Activated T-helper 1 cell treated with anti-CD3 and anti-CD28 coated beads, Interleukin-12 subunit alpha, Interleukin-12 subunit beta, Interleukin-2, Interleukin-4 antibody, amounts not matched to agents 30 ng/mL and 10 ng/mL and 1 ng/mL, durations not matched to agents 14 hours and 24 hours and 36 hours (primary cell): ENCODE data around the gene RABGGTA. TPM values are rescaled to one million over a fixed set of nuclear protein-coding genes. Genes with fewer than 3 reads are reported as not detected.
A peak's percentile ranks its signal among the peaks of the same experiment; 100 is the strongest.

Experiments
- DNase-seq: peaks from one replicate; pipeline ENCODE4 v3.0.0; 2021; ENCODE audit warnings: low spot score
- H3K27ac Mint-ChIP-seq: one replicate; pipeline ENCODE4 v1.8.0; 2021; ENCODE audit warnings: mild to moderate bottlenecking, mixed read lengths
- H3K27me3 Mint-ChIP-seq: one replicate; pipeline ENCODE4 v1.8.0; 2022; ENCODE audit warnings: mild to moderate bottlenecking, moderate library complexity, mixed read lengths; ENCODE audit not compliant: insufficient read depth
- H3K36me3 Mint-ChIP-seq: one replicate; pipeline ENCODE4 v1.8.0; 2021; ENCODE audit warnings: low read depth, mixed read lengths
- H3K4me1 Mint-ChIP-seq: one replicate; pipeline ENCODE4 v1.8.0; 2021; ENCODE audit warnings: low read depth, mixed read lengths
- H3K4me3 Mint-ChIP-seq: one replicate; pipeline ENCODE4 v1.8.0; 2021; ENCODE audit warnings: mild to moderate bottlenecking, moderate library complexity, mixed read lengths
- H3K9me3 Mint-ChIP-seq: one replicate; pipeline ENCODE4 v1.8.0; 2021; ENCODE audit warnings: mixed read lengths
- intact Hi-C: fragments of 100-400 bp; cut with micrococcal nuclease; formaldehyde crosslinking; loops from one replicate; pipeline ENCODE4 v1.15.1; 2024
- total RNA-seq: library from RNA; stranded (reverse); gene quantifications from 2 replicates; pipeline ENCODE4 v1.2.3, GENCODE V29; 2022

The RABGGTA gene
- total RNA-seq, 1 donor from 2014 or later, result 52.2 TPM

DNA sequence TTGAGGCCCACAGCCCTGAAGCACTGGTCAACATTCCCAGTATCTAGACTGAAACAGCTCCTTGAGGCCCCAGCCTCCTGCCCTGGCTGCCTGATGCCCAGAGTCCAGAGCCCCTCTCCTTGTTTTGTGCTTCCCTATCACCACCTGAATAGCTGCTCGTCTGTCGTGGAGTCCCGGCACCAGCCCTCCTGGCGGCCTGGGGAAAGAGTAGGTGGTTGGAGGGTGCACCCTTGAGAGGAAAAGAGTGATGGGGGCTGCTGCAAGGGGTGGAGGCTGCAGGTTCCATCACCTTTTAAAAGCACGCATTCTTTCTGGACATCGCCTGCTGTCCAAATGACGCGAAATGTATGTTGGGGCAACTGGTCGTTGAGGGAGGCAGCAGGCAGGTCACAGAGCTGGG lies 3.2 kb downstream of the RABGGTA start:
- H3K4me3 Mint-ChIP-seq, result no peak overlapping the region
- intact Hi-C loops, result no loop called here
- DNase-seq, result no peak
- peaks cover 16% of the 10 kb centered on the region for H3K36me3 Mint-ChIP-seq
- H3K27me3 Mint-ChIP-seq, result no peaks in the 10 kb centered on the region
- H3K27ac Mint-ChIP-seq, result no peak overlapping the region
- H3K4me1 Mint-ChIP-seq, result peaks cover 34% of the 10 kb centered on the region
- no peaks in the 10 kb centered on the region for H3K9me3 Mint-ChIP-seq

DNA sequence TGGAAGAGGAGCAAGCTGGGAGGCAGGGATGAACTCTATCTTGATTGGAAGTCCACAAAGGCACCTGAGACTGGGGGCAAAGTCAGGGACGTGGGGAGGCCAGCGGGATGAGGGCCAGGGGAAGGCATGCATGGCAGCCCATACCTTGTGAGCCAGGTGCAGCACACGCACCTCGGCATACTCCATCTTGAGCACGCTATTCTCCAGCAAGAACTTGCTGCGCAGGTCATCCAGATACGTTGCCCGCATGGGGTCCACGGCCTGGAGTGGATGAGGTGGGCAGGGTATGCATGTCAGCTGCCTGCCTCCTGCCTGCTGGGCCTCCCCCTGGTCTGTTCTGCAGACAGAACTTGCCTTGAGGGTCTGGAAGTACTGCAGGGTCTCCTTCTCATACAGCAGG lies 3.9 kb downstream of the RABGGTA start:
- Mint-ChIP-seq H3K36me3 (peaks cover 16% of the 10 kb centered on the region), H3K27ac (peak overlapping the region; percentile 18), H3K4me3 (no peak overlapping the region), H3K4me1 (peaks cover 28% of the 10 kb centered on the region), H3K9me3 (no peaks in the 10 kb centered on the region), H3K27me3 (no peaks in the 10 kb centered on the region)
- no peak for DNase-seq
- intact Hi-C loops, result no loop called here

DNA sequence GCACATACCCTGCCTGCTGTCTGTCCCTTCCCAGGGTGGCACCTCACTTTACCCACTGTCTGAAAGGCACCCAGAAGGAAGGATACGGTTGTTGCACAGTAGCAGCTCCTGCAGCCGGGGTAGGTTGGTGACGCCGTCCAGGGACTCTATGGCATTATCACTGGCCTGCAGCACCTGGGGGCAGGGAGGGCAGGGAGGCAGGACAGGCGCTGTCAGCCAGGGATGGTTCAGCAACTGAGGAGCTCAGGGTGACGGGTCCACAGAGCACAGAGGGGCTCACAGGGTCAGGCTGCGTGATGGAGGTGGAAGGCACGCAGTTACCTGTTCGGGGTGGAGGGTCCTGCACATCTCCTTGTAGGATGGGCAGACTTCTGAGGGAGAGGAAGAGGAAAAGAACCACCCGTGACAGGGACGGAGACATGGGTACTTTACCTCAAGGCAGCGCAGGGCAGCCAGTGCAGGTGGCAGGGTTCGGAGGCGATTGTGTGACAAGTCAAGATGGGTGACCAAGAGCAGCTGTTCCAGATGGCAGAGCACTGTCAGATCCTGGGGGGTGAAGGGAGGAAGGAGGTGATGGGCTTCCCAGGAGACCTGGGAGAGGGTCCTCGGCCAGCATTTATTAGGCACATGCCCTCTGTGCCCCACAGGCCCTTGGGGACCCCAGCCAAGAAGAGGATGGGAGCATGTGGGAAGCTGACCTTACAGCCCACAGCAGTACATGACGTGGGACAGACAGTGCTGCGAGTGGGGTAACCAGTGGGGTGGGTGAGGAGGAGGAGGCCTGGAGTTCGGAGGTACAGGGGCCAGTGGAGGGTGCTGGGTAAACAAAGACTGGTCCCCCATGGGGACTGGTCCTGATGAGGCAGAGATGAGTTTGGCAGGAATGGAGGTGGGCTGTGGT lies 4.8 kb downstream of the RABGGTA start:
- intact Hi-C loops, result no loop called here
- no peak for DNase-seq
- Mint-ChIP-seq H3K36me3 (peaks cover 16% of the 10 kb centered on the region), H3K27me3 (no peaks in the 10 kb centered on the region), H3K9me3 (no peaks in the 10 kb centered on the region), H3K27ac (no peak overlapping the region), H3K4me1 (peaks cover 19% of the 10 kb centered on the region), H3K4me3 (peak overlapping the region; percentile 22)

DNA sequence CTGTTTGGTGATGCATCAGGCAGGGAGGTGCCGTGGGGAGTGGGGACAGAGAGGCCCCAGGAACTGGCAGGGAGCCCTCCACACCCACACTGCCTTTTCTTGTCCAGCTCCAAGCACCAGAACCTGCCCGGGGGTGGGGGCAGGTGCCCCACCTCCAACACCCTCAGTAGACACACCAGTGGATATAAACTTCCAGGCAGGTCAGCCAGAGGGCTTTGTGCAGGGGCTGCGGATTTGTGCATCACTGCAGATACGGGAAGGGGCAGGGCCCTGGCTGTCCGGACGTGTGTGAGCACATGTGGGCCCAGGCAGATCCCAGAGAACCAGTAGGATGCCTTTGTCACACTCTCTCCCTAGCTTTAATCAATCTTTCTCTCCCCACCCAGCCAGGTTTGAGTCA lies 7.1 kb downstream of the RABGGTA start:
- Mint-ChIP-seq H3K9me3 (no peaks in the 10 kb centered on the region), H3K4me3 (no peak overlapping the region), H3K27ac (peak overlapping the region; percentile 23), H3K4me1 (peaks cover 6% of the 10 kb centered on the region), H3K36me3 (peaks cover 16% of the 10 kb centered on the region), H3K27me3 (no peaks in the 10 kb centered on the region)
- no peak for DNase-seq
- intact Hi-C loops, result no loop called here

DNA sequence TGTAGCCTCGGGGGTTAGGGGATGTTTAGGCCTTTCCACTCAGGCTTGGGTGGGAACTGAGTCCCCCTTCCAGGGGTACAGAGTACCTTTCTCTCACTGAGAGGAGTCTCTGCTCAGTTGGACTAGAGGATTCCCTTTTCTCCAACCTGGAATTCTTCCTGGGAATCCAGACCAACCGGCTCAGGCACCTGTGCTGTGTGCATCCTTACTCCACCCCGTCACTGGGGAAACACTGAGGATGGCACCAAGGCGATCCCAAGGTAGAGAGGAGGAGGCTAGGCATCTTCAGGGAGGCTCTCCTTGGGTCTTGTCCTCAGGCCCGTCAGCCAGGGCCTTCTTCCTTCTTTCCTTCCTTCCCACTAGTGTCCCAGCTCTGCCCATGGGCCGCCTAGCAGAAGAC lies 7.5 kb downstream of the RABGGTA start:
- Mint-ChIP-seq H3K36me3 (peaks cover 16% of the 10 kb centered on the region), H3K27me3 (no peaks in the 10 kb centered on the region), H3K4me3 (no peak overlapping the region), H3K27ac (no peak overlapping the region), H3K9me3 (no peaks in the 10 kb centered on the region), H3K4me1 (peaks cover 6% of the 10 kb centered on the region)
- intact Hi-C loops, result no loop called here
- no peak for DNase-seq

DNA sequence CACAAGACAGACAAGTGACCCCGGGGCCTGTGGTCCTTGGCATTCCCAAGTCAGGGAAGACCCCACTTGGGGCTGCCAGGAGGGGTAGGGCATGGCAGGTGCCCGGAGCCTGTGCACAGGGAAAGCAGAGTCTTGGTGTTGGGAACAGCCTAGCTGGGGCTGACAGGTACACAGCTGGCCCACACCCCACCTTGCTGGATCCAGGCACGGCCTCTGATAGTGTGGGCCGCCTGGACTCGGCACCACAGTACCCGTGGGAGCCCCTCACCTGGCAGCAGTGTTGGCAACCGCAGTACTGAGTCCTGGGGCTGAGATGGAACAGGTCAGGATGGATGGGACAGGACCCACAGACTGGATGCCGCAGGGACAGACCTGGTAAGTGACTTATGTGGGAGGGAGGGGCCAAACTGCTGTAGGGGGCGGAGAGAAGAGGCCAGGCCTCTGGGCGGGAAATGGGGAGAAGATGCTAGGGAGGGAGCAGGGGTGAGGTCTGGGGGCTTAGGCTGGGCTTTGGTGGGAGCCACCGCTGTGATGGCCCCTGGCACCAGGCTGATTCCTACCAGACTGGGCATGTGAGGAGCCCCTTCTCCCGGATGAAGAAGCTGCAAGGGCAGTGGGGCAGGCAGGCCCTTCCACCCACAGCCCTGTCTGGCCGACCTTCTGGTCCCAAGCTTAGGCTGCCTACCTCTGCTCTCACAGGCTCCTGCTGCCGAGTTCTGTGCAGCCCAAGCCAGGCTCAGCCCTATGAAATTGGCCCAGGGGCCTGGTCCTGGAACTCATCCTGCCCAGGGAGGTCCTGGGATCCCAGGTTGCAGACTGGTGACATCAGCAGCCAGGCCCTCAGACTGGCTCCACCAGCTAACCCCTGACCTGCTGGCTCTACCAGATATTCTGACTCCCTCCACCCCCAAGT lies 8.3 kb downstream of the RABGGTA start, which contains the start of gene TGM1:
TSS of gene TGM1 (minus strand) at position 357 of the 913 bp plus-strand sequence. CDS start 825 bp downstream, outside the sequence.
- Mint-ChIP-seq H3K4me3 (no peak within 1 kb of the TSS), H3K9me3 (no peaks in the 10 kb centered on the region), H3K27me3 (no peaks in the 10 kb centered on the region), H3K36me3 (peaks cover 18% of the 10 kb centered on the region), H3K4me1 (peaks cover 6% of the 10 kb centered on the region), H3K27ac (no peak within 1 kb of the TSS)
- intact Hi-C loops, result no loop called here
- no peak for DNase-seq

DNA sequence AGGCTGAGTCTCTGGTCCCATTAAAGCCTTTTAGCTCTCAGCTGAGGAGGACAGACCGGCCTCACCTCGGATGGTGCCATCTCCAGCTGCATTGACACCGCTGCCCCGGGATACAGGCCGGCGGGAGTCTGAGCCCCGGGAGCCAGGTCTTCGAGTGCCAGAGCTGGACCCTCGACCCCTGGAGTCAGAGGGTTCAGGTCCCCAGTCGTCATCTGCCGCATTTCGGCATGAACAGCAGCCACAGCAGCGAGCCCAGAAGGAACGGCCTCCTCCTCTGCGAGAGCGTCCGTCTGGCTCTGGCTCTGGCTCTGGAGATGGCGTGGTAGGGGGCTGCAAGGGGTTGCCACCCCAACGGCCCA lies 9.4 kb downstream of the RABGGTA start:
- Mint-ChIP-seq H3K4me3 (no peak overlapping the region), H3K4me1 (peaks cover 2% of the 10 kb centered on the region), H3K27me3 (no peaks in the 10 kb centered on the region), H3K9me3 (no peaks in the 10 kb centered on the region), H3K36me3 (peaks cover 13% of the 10 kb centered on the region), H3K27ac (no peak overlapping the region)
- intact Hi-C loops, result no loop called here
- no peak for DNase-seq

DNA sequence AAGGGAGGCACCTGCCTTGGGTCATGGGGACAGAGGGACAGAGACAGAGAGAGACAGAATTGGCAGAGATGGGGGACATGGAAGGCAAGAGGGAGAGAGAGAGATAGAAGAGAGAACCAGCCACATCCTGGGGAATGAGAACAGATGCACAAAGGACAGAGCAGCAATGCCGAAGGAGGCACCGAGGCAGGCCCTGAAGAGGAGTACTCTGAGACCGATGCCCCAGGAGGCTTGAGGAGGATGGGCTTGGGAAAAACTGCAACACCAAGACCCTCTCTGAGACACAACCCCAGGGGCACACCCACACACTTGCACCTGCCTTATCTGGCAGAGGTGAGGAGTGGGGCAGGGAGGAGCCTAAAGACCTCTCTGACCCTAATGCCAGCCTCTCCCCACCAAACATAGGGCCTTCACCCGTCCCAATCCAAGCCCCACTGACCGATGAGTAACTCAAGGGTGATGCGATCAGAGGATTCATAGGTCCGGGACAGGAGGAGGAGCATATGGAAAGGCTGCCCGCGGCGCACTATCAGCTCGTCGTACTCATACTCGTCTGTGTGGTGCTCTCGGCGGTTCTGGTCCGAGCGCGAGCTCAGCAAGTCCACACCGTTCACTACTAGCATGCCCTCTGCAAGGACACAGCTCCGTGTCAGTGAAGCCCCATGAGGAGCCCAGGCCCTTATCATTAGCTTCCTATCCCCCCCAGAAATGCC lies 10.0 kb downstream of the RABGGTA start:
- intact Hi-C loops, result no loop called here
- H3K27ac Mint-ChIP-seq, result no peak overlapping the region

DNA sequence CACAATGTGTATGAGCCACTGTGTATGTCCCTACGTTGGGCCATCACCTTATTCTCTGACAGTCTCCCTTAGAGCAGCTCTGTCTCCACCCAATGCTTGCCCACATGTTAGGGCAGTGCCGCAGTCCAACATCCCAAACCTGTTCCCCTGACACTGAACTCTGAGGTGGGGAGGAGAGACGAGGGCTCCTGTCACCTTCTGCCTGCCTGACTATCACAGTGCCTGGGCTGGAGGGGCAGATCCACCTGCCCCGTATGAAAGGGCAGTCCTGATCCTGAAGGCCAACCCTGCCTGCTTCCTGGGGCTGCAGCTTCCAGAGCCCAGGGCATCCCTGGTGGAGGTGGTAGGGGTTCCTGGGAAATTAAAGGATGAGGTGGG lies 10.6 kb downstream of the RABGGTA start:
- DNase-seq, result no peak
- no peak overlapping the region for H3K27ac Mint-ChIP-seq
- H3K36me3 Mint-ChIP-seq, result peaks cover 4% of the 10 kb centered on the region
- intact Hi-C loops, result no loop called here
- H3K4me1 Mint-ChIP-seq, result no peaks in the 10 kb centered on the region
- H3K9me3 Mint-ChIP-seq, result no peaks in the 10 kb centered on the region
- no peaks in the 10 kb centered on the region for H3K27me3 Mint-ChIP-seq
- no peak overlapping the region for H3K4me3 Mint-ChIP-seq

More for the DNA sequence above, 10.0 kb downstream of the RABGGTA start:
- Mint-ChIP-seq H3K4me1 (no peaks in the 10 kb centered on the region), H3K9me3 (no peaks in the 10 kb centered on the region), H3K27me3 (no peaks in the 10 kb centered on the region), H3K36me3 (peaks cover 7% of the 10 kb centered on the region), H3K4me3 (no peak overlapping the region)
- DNase-seq, result no peak

DNA sequence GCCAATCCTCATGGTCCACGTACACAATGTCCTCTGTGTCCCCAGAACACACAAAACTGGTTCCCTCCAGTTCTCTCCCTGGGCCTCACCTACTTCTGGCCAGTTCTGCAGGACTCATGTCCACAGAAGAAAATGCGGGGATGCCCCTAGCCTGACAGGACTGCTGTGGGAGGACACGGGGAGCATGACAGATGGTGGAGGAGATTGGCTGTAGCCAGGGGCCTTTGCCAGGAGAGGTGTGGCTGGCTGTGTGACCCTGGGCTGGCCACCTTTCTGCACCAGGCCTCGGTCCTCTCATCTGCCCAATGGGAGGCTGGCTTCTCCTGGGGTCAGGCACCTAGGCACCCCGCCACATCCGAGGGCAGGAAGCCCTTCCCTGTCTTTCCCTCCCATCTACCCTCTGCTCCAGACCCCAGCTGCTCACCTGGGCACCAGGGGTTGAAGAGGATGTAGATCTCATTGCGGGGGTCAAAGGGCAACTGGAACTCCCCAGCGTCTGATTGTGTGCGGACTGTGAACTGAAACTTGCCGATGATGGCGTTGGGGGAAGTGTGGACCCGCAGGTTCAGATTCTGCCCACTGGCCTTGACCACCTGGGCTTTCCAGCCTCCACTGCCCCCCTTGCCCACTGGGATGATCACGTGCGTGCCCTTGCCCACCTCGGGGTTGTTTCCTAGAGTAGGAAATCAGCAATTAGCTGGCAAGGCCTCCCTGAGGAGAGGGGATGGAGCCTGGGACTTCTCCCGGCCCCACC lies 11.2 kb downstream of the RABGGTA start:
- intact Hi-C loops, result no loop called here
- H3K4me3 Mint-ChIP-seq, result no peak overlapping the region

DNA sequence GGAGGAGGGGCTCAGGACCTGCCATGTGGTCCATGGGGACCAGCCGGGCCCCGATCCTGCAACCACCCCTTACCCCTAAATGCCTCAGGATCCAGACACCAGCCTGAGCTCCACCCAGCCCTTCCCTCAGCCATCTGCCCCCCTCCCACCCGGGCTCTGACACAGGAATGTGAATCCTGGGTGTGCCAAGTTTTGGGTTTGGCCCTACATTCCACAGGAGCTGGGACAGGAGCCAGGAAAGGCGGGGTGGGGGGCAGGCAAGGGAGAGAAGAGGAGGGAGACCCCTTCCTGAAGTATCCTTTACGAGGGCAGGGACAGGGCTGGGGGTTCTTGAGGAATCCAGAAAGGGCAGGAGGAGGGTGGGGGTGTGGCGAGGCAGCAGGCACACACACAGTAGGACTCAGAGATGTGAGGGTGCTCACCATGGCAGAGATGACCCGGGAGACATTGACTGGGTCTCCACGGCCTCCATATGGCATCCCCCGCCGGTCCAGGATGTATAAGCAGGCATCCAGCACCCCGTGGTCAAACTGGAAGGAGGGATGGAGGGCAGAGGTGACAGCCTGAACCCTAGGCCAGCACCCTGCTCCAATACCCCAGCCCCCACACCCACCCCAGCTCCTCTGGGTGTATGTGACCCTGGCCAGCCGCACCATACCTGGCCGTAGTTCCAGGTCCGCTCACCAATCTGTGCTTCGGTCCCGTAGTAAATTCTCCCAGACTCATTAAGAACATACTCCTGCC lies 11.9 kb downstream of the RABGGTA start:
- H3K27me3 Mint-ChIP-seq, result no peaks in the 10 kb centered on the region
- intact Hi-C loops, result no loop called here
- no peaks in the 10 kb centered on the region for H3K9me3 Mint-ChIP-seq

More for the DNA sequence above, 11.2 kb downstream of the RABGGTA start:
- Mint-ChIP-seq H3K4me1 (no peaks in the 10 kb centered on the region), H3K36me3 (peaks cover 5% of the 10 kb centered on the region), H3K27me3 (no peaks in the 10 kb centered on the region), H3K27ac (no peak overlapping the region), H3K9me3 (no peaks in the 10 kb centered on the region)
- no peak for DNase-seq

More for the DNA sequence above, 11.9 kb downstream of the RABGGTA start:
- Mint-ChIP-seq H3K4me1 (no peaks in the 10 kb centered on the region), H3K4me3 (no peak overlapping the region), H3K27ac (no peak overlapping the region), H3K36me3 (peaks cover 4% of the 10 kb centered on the region)
- DNase-seq, result no peak
